Activated B cell treated with CpG ODN at 0.5 μM for 24 hours (primary cell): ENCODE measurements around the gene DCBLD2. TPM values are rescaled to one million over a fixed set of nuclear protein-coding genes. Genes with fewer than 3 reads are reported as not detected.

Experiments used
- ATAC-seq: fragments of 200-7000 bp; cut with Tn5 transposase; one replicate; pipeline ENCODE4 v1.10.0; 2021; ENCODE audit warnings: low read depth, mild to moderate bottlenecking, moderate library complexity
- CTCF ChIA-PET: fragments of 350-600 bp; sonication (Branson Sonifier 250); formaldehyde crosslinking; loops from one replicate; lab custom pipeline; 2021; ENCODE audit warnings: antibody characterized with exemption; lab: Charles Lee
- POLR2A ChIA-PET: fragments of 350-600 bp; sonication (Branson Sonifier 250); formaldehyde crosslinking; loops from one replicate; lab custom pipeline; 2021; ENCODE audit warnings: antibody characterized with exemption; lab: Charles Lee
- DNase-seq: peaks from one replicate; pipeline ENCODE4 v3.0.0; 2022
- H3K27ac Mint-ChIP-seq: one replicate; pipeline ENCODE4 v1.8.0; 2020; ENCODE audit warnings: mixed read lengths
- H3K27me3 Mint-ChIP-seq: one replicate; pipeline ENCODE4 v1.8.0; 2021; ENCODE audit warnings: mixed read lengths
- H3K36me3 Mint-ChIP-seq: one replicate; pipeline ENCODE4 v1.8.0; 2021; ENCODE audit warnings: low read depth, mixed read lengths
- H3K4me1 Mint-ChIP-seq: one replicate; pipeline ENCODE4 v1.8.0; 2021; ENCODE audit warnings: mixed read lengths
- H3K4me3 Mint-ChIP-seq: one replicate; pipeline ENCODE4 v1.8.0; 2020; ENCODE audit warnings: mild to moderate bottlenecking, mixed read lengths
- H3K9me3 Mint-ChIP-seq: one replicate; pipeline ENCODE4 v1.8.0; 2020; ENCODE audit warnings: mixed read lengths
- CTCF ChIP-seq: fragments of 200-600 bp; IDR thresholded peaks from one replicate; pipeline ENCODE4 v1.8.0; 2022; ENCODE audit warnings: antibody characterized with exemption, mild to moderate bottlenecking
- intact Hi-C: fragments of 100-400 bp; cut with micrococcal nuclease; formaldehyde crosslinking; loops from one replicate; pipeline ENCODE4 v1.15.1; 2024
- total RNA-seq: library from RNA; stranded (reverse); gene quantifications from 2 replicates; pipeline ENCODE4 v1.2.3, GENCODE V29; 2022

DCBLD2 gene
- total RNA-seq, 1 donor from 2014 or later = 0.95 TPM

- Mint-ChIP-seq H3K9me3 (no peaks in the 10 kb centered on the region), H3K4me3 (peak overlapping the region; percentile 88), H3K27ac (no peak overlapping the region), H3K27me3 (peaks cover 12% of the 10 kb centered on the region), H3K4me1 (peaks cover 19% of the 10 kb centered on the region), H3K36me3 (peaks cover 3% of the 10 kb centered on the region)
- CTCF ChIA-PET = no interaction called here
- no peak for DNase-seq
- POLR2A ChIA-PET = interaction anchor here (1.0 to 1.3 kb wide), 2 partner anchors 307 to 378 kb away, joined by 3 to 5 read pairs; partner anchors contain the start of genes CLDND1 and CPOX
- no peak for TF ChIP-seq CTCF
- ATAC-seq = peak; percentile 2
- intact Hi-C loops = loop anchor here (1.0 to 5.0 kb wide), 5 partner anchors 309 to 1500 kb away; partner anchors contain the start of genes CMSS1, CPOX, LNP1 and RIOX2
These were observed 440 bp downstream of the DCBLD2 start for GRCh38 chr3:98901119-98901391.

DNA sequence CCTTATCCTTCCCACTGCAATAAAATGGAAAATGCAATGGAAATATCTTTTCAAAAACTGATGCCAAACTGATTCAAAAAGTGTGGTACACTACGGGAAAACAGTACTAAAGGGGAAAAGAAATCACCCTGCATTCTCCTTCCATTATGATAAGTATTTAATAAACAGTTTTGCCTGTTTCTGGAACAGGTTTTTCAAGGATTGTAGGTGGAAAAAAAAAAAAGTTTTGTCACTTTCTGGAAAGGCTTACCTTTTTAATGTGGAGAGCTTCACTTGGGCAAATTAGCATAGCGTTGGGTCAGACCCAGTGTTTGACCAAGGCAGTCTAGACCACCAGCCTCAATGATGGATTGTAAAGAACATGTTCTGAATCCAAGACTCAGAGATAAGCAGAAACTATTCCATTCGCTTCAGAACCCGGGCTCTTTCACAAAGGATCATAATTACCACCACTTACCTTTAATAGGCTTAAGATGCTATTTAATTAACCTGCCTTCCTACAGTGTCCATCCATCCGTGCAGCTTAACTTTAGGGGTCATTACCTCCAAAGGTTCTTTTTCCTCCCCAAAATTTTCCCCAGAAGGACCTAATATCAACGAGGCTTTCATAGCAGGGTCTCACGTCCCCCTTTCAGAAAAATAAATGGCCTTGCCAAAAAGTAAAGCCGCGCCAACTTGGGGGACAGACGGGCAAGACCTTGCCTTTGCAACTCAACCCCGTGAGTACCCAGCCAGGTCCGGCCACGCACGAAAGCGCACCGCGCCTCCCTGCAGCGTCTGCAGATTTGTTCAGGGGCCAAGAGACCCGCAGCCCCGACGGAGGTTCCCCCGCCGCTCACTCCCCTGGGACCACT, 1.0 kb downstream of the DCBLD2 start:
- POLR2A ChIA-PET = no interaction called here
- CTCF ChIA-PET = no interaction called here
- no peak overlapping the region for H3K27ac Mint-ChIP-seq
- DNase-seq (peak; percentile 26), ATAC-seq (no peak)
- intact Hi-C loops = loop anchor here (1.0 to 5.0 kb wide), 5 partner anchors 308 to 1500 kb away; partner anchors contain the start of genes CMSS1, CPOX, LNP1 and RIOX2
- no peak for TF ChIP-seq CTCF
- peak overlapping the region; percentile 85 for H3K4me3 Mint-ChIP-seq
- H3K9me3 Mint-ChIP-seq = no peaks in the 10 kb centered on the region
- H3K4me1 Mint-ChIP-seq = peaks cover 19% of the 10 kb centered on the region
- H3K27me3 Mint-ChIP-seq = peaks cover 12% of the 10 kb centered on the region
- H3K36me3 Mint-ChIP-seq = peaks cover 3% of the 10 kb centered on the region

DNA sequence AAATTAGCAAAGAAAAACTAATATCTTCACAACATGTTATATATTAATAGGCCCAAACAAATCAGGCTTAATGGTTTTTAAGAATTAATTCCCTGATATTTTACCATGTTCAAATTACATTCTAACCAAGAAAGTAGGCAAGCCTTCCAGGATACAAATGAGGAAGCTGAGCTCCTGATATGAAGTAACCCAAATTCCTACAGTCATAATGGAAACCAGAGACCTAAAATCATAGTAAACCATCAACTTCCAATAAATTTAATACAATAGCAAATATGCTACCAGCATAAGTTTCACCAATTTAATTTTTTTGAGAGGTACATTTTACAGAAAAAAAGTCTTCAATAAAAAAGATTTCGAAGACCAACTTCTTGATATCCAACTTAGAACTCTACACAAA, 3.8 kb downstream of the DCBLD2 start:
- no peaks in the 10 kb centered on the region for H3K9me3 Mint-ChIP-seq
- ATAC-seq = no peak
- ChIA-PET CTCF (no interaction called here), POLR2A (no interaction called here)
- no peak overlapping the region for H3K4me3 Mint-ChIP-seq
- H3K27me3 Mint-ChIP-seq = peaks cover 5% of the 10 kb centered on the region
- intact Hi-C loops = loop anchor here (2.0 kb wide), 1 partner anchor 1363 kb away; the partner anchor contains the start of gene TBC1D23
- peaks cover 3% of the 10 kb centered on the region for H3K36me3 Mint-ChIP-seq
- H3K27ac Mint-ChIP-seq = no peak overlapping the region
- DNase-seq = no peak
- peaks cover 19% of the 10 kb centered on the region for H3K4me1 Mint-ChIP-seq
- no peak for TF ChIP-seq CTCF

DNA sequence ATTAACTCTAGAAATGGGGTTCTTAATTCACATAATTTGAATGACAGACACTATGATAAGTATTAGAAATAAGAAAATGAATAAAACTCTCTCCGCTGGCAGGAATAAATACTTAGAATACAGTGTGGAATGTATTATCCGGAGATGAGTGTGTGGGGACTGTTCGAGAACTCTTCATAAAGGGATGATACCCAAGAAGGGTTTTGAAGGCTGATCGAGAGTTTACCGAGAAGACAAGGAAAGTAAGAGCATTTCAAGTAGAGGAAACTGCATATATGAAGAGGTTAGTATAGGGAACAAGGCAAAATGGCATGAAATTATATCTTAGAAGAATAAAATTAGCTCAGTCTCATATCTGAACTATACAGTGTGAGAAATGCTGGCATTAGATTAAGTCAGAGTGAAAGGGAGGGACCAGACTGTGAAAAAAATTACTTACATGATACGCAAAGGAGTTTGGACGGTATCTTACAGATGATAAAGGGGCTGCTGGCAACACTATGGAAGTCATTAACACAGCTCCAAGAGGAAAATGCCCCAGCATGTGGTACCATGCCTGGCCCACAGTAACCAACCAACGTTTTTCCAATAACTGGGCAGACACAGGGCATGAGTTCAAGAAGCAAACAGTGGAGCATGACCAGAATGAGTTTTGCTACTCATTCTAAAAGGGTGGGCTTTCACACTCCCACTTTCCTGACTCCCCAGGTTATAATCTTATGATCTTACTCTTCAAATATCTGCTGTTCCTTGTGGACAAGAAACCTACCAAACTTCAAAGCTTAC, 6.5 kb downstream of the DCBLD2 start:
- peaks cover 2% of the 10 kb centered on the region for H3K27me3 Mint-ChIP-seq

More for the DNA sequence above, 6.5 kb downstream of the DCBLD2 start:
- Mint-ChIP-seq H3K36me3 (no peaks in the 10 kb centered on the region), H3K4me1 (no peaks in the 10 kb centered on the region), H3K27ac (no peak overlapping the region), H3K4me3 (no peak overlapping the region), H3K9me3 (no peaks in the 10 kb centered on the region)
- ChIA-PET POLR2A (no interaction called here), CTCF (no interaction called here)
- no peak for TF ChIP-seq CTCF
- DNase-seq = no peak
- intact Hi-C loops = no loop called here
- no peak for ATAC-seq
